Epithelial cell of proximal tubule (primary cell): ENCODE measurements around the gene PLAU. TPM values are rescaled to one million over a fixed set of nuclear protein-coding genes. Genes with fewer than 3 reads are reported as not detected.
A peak's percentile ranks its signal among the peaks of the same experiment; 100 is the strongest.
"Not testable (repeated sequence)": the region's sequence is repeated elsewhere in the genome, so short reads cannot be mapped to it uniquely, and the experiment has no call there.

ENCODE experiments used
- DNase-seq: peaks from one replicate; pipeline ENCODE4 v3.0.0-alpha.2; 2011; ENCODE audit warnings: low read depth
- H3K4me3 ChIP-seq: 2 replicates; pipeline ENCODE4 v1.5.1; 2011; ENCODE audit warnings: low read depth, mild to moderate bottlenecking, low read length
- total RNA-seq: library from RNA; depleted of rRNA; stranded (reverse); fragments of >200 nt; gene quantifications from 2 replicates; pipeline ENCODE4 v1.2.3, GENCODE V29; 2015
- TF ChIP-seq, protein P1 (sequence below): conservative IDR thresholded peaks from 2 replicates; pipeline ENCODE4 v1.5.1; 2012; ENCODE audit warnings: low read depth, mild to moderate bottlenecking, low read length

PLAU gene
- total RNA-seq, 1 donor from 2014 or later: 970 TPM

DNA sequence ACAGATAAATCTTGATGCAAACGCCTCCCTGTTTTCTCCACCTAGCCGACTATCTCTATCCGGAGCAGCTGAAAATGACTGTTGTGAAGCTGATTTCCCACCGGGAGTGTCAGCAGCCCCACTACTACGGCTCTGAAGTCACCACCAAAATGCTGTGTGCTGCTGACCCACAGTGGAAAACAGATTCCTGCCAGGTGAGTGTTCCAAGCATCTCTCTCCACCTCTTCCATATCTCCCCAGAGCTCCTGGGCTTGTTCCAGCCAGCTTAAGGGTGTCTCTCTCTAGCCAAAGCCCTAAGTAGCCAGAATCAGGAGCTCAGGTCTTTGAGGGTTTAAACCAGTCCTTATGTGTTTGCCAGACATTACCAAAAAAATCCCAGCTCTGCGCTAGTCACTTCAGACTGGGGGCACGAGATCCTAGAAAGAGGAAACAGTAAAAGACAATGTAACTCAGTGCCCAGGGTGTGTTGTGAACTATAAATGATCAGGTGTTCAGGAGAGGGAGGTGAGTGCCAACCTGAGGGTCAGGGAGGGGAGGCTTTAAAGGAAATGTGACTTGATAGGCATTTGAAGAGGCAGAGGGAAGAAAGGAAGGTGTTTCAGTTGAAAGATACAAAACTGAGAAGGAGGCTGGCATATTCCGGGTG lies 4.4 kb downstream of the PLAU start:
- peak overlapping the region; percentile 74 for H3K4me3 ChIP-seq
- no peak for DNase-seq

DNA sequence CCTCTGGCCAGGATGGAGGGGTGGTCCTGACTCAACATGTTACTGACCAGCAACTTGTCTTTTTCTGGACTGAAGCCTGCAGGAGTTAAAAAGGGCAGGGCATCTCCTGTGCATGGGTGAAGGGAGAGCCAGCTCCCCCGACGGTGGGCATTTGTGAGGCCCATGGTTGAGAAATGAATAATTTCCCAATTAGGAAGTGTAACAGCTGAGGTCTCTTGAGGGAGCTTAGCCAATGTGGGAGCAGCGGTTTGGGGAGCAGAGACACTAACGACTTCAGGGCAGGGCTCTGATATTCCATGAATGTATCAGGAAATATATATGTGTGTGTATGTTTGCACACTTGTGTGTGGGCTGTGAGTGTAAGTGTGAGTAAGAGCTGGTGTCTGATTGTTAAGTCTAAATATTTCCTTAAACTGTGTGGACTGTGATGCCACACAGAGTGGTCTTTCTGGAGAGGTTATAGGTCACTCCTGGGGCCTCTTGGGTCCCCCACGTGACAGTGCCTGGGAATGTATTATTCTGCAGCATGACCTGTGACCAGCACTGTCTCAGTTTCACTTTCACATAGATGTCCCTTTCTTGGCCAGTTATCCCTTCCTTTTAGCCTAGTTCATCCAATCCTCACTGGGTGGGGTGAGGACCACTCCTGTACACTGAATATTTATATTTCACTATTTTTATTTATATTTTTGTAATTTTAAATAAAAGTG lies 6.0 kb downstream of the PLAU start:
- H3K4me3 ChIP-seq: peak overlapping the region; percentile 7
- DNase-seq: no peak
- TF ChIP-seq, protein P1, sequence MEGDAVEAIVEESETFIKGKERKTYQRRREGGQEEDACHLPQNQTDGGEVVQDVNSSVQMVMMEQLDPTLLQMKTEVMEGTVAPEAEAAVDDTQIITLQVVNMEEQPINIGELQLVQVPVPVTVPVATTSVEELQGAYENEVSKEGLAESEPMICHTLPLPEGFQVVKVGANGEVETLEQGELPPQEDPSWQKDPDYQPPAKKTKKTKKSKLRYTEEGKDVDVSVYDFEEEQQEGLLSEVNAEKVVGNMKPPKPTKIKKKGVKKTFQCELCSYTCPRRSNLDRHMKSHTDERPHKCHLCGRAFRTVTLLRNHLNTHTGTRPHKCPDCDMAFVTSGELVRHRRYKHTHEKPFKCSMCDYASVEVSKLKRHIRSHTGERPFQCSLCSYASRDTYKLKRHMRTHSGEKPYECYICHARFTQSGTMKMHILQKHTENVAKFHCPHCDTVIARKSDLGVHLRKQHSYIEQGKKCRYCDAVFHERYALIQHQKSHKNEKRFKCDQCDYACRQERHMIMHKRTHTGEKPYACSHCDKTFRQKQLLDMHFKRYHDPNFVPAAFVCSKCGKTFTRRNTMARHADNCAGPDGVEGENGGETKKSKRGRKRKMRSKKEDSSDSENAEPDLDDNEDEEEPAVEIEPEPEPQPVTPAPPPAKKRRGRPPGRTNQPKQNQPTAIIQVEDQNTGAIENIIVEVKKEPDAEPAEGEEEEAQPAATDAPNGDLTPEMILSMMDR: no peak

More for the DNA sequence above, 4.4 kb downstream of the PLAU start:
- TF ChIP-seq, protein P1: no peak

DNA sequence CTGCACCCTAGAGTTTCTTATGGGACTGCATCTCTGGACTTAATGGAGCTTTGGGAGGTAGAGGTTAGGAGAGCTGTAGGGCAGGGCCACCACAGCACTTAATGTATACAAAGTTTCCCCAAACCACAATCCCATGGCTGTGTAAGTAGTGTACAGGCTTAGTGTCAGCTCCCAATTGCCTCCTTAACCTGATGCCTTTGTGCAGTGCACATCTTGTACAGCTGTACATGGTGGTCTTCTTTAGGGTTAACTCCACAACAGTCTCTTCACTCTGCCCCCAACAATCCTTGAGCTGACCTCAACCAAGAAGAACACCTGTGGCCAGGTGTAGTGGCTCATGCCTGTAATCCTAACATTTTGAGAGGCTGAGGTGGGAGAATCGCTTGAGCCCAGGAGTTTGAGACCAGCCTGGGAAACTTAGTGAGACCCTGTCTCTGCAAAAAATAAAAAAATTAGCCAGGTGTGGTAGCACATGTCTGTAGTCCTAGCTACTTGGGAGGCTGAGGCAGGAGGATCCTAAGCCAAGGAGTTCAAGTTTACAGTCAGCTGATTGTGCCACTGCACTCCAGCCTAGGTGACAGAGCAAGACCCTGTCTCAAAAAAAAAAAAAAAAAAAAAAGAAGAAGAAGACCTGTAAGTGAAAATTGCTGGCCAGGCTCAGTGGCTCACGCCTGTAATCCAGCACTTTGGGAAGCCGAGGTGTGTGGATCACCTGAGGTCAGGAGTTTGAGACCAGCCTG lies 6.8 kb downstream of the PLAU start:
- no peak for DNase-seq
- no peak overlapping the region for H3K4me3 ChIP-seq
- TF ChIP-seq, protein P1: no peak

DNA sequence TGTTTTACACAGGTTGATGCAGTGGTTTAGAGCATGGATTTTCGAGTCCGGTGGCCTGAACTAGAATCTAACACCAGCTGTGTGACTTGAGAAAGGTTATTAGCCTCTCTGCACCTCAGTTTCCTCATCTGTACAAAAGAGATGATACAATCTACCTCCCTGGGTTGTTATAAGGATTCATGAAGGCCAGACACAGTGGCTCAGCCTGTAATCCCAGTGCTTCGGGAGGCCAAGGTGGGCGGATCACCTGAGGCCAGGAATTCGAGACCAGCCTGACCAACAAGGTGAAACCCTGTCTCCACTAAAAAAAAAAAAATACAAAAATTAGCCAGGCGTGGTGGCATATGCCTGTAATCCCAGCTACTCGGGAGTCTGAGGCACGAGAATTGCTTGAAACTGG lies 8.5 kb downstream of the PLAU start:
- not testable (repeated sequence) for DNase-seq, H3K4me3 ChIP-seq

DNA sequence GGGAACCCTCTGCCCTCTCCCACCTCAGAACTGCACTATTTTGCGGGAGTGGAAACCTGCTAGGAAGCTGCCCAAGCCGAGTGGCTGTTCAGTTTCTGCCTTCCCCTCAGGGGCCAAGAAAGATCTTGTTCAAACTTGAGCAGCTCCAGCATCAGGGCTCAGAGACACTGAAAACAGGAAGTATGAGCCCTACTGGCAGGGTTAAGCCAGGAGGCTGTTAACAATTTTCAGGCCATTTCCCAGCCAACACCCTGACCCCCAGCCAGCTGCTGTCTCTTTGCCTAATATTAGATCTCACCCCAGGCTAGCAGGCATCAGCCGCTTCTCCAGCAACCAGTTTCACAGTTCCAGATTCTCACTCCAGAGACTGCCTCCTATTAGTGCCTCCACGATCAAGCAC lies 9.2 kb downstream of the PLAU start:
- TF ChIP-seq, protein P1: no peak
- DNase-seq: no peak
- no peak overlapping the region for H3K4me3 ChIP-seq

DNA sequence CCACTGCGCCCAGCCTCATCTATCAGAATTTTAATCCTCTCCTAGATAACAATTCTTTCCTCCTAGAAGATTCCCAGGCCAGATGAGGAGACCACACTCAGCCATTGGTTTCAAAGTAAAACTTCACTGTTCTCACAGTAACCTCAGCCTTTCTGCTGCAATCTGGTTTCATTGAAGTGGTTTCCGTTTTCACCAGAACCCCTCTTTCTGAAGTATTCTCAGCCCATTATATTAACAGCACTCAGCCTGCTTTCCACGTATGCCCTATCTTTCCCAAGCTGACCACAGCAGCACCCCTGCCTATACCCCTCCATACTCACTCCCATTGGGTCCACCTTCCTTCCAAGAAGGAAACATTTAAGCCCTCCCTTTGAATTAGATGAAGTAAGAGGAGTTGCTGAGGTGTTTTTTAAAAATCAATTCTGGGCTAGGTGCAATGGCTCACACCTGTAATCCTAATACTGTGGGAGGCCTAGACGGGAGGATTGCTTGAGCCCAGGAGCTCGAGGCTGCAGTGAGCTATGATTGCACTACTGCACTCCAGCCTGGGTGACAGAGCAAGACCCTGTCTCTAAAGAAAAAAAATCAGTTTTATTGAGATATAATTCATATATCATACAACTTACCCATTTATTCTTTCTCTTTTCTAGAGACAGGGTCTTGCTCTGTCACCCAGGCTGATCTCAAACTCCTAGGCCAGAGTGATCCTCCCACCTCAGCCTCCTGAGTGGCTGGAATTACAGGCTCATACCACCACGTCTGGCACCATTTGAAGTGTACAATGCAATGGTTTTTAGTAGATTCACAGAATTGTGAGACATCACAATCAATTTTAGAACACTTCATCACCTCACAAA lies 11.3 kb downstream of the PLAU start:
- DNase-seq: no peak
- TF ChIP-seq, protein P1: no peak
- H3K4me3 ChIP-seq: no peak overlapping the region

DNA sequence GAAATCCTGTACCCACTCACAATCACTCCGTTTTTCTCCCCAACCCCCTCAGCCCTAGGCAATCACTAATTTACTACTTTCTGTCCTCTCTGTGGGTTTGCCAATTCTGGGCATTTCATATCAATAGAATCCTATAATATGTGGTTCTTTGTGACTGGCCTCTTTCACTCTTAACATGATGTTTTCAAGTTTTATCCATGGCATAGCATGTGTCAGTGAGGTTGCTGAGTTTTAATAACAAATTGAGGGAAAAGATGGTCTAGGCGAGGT lies 11.9 kb downstream of the PLAU start:
- H3K4me3 ChIP-seq: no peak overlapping the region
- TF ChIP-seq, protein P1: no peak
- no peak for DNase-seq
